Spleen (tissue), 11 donors: ENCODE results near the gene PDE4D. TPM values are rescaled to one million over a fixed set of nuclear protein-coding genes. Genes with fewer than 3 reads are reported as not detected.
A peak's percentile ranks its signal among the peaks of the same experiment; 100 is the strongest.

Experiments
- DNase-seq: peaks from one replicate; pipeline ENCODE4 v3.0.0-alpha.2; 2020
- H3K27ac ChIP-seq, 8 donors: fragments of 200-600 bp; sonication (generic) in 7 of 8; 1 replicate in 4 of 8; 2 replicates in 4 of 8; pipeline versions ENCODE4 v1.5.0 to v1.8.0; 2016 to 2021; ENCODE audit warnings: inconsistent platforms in 4 of 8, mild to moderate bottlenecking in 4 of 8, moderate library complexity in 1 of 8
- H3K27me3 ChIP-seq, 7 donors: fragments of 200-600 bp; sonication (generic) in 6 of 7; replicated peaks in 1 of 7; 1 replicate in 4 of 7; 2 replicates in 3 of 7; pipeline versions ENCODE4 v1.5.0 to v1.8.0; 2016 to 2021; ENCODE audit warnings: inconsistent platforms in 3 of 7, mild to moderate bottlenecking in 1 of 7
- H3K36me3 ChIP-seq, 6 donors: fragments of 200-600 bp; sonication (generic) in 5 of 6; 1 replicate in 4 of 6; 2 replicates in 2 of 6; pipeline versions ENCODE4 v1.5.0 to v1.8.0; 2016 to 2021; ENCODE audit warnings: inconsistent platforms in 2 of 6
- H3K4me1 ChIP-seq, 6 donors: fragments of 200-600 bp; sonication (generic) in 5 of 6; 1 replicate in 3 of 6; 2 replicates in 3 of 6; pipeline versions ENCODE4 v1.5.0 to v1.8.0; 2016 to 2021; ENCODE audit warnings: inconsistent platforms in 3 of 6
- H3K4me3 ChIP-seq, 8 donors: fragments of 200-600 bp; sonication (generic) in 7 of 8; 1 replicate in 4 of 8; 2 replicates in 4 of 8; pipeline versions ENCODE4 v1.5.0 to v1.8.0; 2016 to 2021; ENCODE audit warnings: inconsistent platforms in 4 of 8, mild to moderate bottlenecking in 4 of 8, moderate library complexity in 2 of 8
- H3K9me3 ChIP-seq, 8 donors: fragments of 200-600 bp; sonication (generic) in 7 of 8; 1 replicate in 4 of 8; 2 replicates in 4 of 8; pipeline versions ENCODE4 v1.5.0 to v1.8.0; 2016 to 2021; ENCODE audit warnings: inconsistent platforms in 4 of 8
- POLR2A ChIP-seq, 3 donors: fragments of 450-650 bp; IDR thresholded peaks; one replicate each; pipeline ENCODE4 v1.5.1; 2017; ENCODE audit warnings: antibody characterized with exemption in 3 of 3, mild to moderate bottlenecking in 1 of 3
- POLR2AphosphoS5 ChIP-seq, 3 donors: sonication (generic); formaldehyde crosslinking; IDR thresholded peaks; one replicate each; pipeline ENCODE4 v1.5.1; 2017; ENCODE audit warnings: antibody characterized with exemption in 3 of 3
- WGBS, 5 donors: extraction: QIAGEN DNeasy Blood & Tissue Kit in 3 of 5; methylation state at CpG; one replicate each; pipeline versions ENCODE4 v1.1.5 to v1.1.7; 2013 to 2018; 5-methylcytosine and 5-hydroxymethylcytosine counted together
- intact Hi-C: fragments of 100-400 bp; cut with DNase I; formaldehyde crosslinking; loops from one replicate; pipeline ENCODE4 v1.15.0; 2023; ENCODE audit warnings: low total_unique reads
- polyA plus RNA-seq, 3 donors: library from polyadenylated mRNA; stranded (reverse); fragments of 200-250 nt; gene quantifications; one replicate each; pipeline ENCODE4 v1.2.1, GENCODE V29; 2013
- total RNA-seq, 7 donors: library from RNA; depleted of rRNA in 3 of 7; stranded (reverse); fragments of >200 nt in 3 of 7; fragmentation: NEBNext Ultra II Directional in 4 of 7; extraction: Animal tissue kit (Norgen Biotek cat#: 25700) in 4 of 7; gene quantifications; one replicate each; pipeline versions ENCODE4 v1.1.0 to v1.2.1, GENCODE V29; 2016 to 2021
- TF ChIP-seq, protein P1 (sequence below), 11 experiments: fragments of 200-600 bp in 7 of 11; fragments of 450-650 bp in 4 of 11; sonication (generic) in 4 of 11; IDR thresholded peaks in 8 of 11; conservative IDR thresholded peaks in 3 of 11; 1 replicate in 7 of 11; 2 replicates in 4 of 11; pipeline versions ENCODE4 v1.4.0 to v1.8.0; 2016 to 2021; ENCODE audit warnings: antibody characterized with exemption in 11 of 11, inconsistent platforms in 4 of 11, mild to moderate bottlenecking in 1 of 11
- donor health status: healthy with polysubstance abuse.
- donor health status: DM: no; HTN: no; CAD: no; lungs with moderate emphysema.
- donor health status: DM: no; HTN: no; CAD: no.
- donor health status: Bipolar disorder and iron deficiency.
- donor health status: healthy.
- donor health status: DM: no; HTN: no; CAD: no.
- donor health status: DM: yes; HTN: yes; CAD: no.

PDE4D gene
- total and polyA plus RNA-seq, 10 donors, result 0.88 to 51.8 (median 18.2) TPM

- Histone ChIP-seq H3K4me3 (no peak overlapping the region), H3K36me3 (no peaks in the 10 kb centered on the region), H3K4me1 (peaks cover 0 to 15% (median 13%) of the 10 kb centered on the region in 6 donors), H3K27ac (no peak overlapping the region), H3K9me3 (no peaks in the 10 kb centered on the region), H3K27me3 (no peaks in the 10 kb centered on the region)
- TF ChIP-seq, protein P1, sequence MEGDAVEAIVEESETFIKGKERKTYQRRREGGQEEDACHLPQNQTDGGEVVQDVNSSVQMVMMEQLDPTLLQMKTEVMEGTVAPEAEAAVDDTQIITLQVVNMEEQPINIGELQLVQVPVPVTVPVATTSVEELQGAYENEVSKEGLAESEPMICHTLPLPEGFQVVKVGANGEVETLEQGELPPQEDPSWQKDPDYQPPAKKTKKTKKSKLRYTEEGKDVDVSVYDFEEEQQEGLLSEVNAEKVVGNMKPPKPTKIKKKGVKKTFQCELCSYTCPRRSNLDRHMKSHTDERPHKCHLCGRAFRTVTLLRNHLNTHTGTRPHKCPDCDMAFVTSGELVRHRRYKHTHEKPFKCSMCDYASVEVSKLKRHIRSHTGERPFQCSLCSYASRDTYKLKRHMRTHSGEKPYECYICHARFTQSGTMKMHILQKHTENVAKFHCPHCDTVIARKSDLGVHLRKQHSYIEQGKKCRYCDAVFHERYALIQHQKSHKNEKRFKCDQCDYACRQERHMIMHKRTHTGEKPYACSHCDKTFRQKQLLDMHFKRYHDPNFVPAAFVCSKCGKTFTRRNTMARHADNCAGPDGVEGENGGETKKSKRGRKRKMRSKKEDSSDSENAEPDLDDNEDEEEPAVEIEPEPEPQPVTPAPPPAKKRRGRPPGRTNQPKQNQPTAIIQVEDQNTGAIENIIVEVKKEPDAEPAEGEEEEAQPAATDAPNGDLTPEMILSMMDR (IDR thresholded peaks at IDR 0.05 in 8 of 11, conservative IDR thresholded peaks at IDR 0.05 in 3 of 11), result no peak
- intact Hi-C loops, result no loop called here
- no peak for DNase-seq
- 93 to 98% (median 95%) methylated on average over 2 of the region's 2 CpGs for WGBS, 5 donors
Observed at GRCh38 chr5:59600153-59600552, 293.4 kb downstream of the PDE4D start.

GRCh38 chr5:59599729-59600128, 293.8 kb downstream of the PDE4D start:
- intact Hi-C loops, result no loop called here
- Histone ChIP-seq H3K27ac (no peak overlapping the region), H3K4me3 (no peak overlapping the region), H3K4me1 (peaks cover 0 to 15% (median 13%) of the 10 kb centered on the region in 6 donors), H3K9me3 (no peaks in the 10 kb centered on the region), H3K36me3 (no peaks in the 10 kb centered on the region), H3K27me3 (no peaks in the 10 kb centered on the region)
- TF ChIP-seq POLR2A (IDR thresholded peaks at IDR 0.05) (no peak), POLR2AphosphoS5 (IDR thresholded peaks at IDR 0.05) (no peak)
- TF ChIP-seq, protein P1 (IDR thresholded peaks at IDR 0.05 in 8 of 11, conservative IDR thresholded peaks at IDR 0.05 in 3 of 11), result no peak
- WGBS, 5 donors, result 84 to 92% (median 88%) methylated on average over 2 of the region's 2 CpGs
- DNase-seq, result no peak

DNA sequence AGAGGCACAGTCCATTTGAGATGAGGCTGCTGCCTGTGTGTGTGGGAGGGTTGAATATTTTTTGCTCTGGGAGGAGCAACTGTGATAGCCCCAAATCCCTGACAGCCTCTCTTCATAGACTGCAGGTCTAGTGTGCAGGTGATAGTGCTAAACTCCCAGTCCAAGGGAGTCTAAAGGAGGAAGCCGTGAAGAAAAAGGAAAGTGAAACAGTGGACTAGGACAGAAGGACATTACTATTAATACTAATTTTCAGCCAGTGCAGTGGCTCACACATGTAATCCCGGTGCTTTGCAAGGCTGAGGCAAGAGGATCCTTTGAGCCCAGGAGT, 295.0 kb downstream of the PDE4D start:
- Histone ChIP-seq H3K9me3 (no peaks in the 10 kb centered on the region), H3K4me1 (peaks cover 0 to 15% (median 13%) of the 10 kb centered on the region in 6 donors), H3K36me3 (no peaks in the 10 kb centered on the region), H3K27me3 (no peaks in the 10 kb centered on the region), H3K27ac (peak overlapping the region in 4 of 8 donors; percentile 17 to 61 (median 20)), H3K4me3 (peak overlapping the region in 5 of 8 donors; percentile 17 to 58 (median 29))
- TF ChIP-seq, protein P1 (IDR thresholded peaks at IDR 0.05 in 8 of 11, conservative IDR thresholded peaks at IDR 0.05 in 3 of 11), result no peak
- TF ChIP-seq POLR2AphosphoS5 (IDR thresholded peaks at IDR 0.05), result no peak
- no peak for TF ChIP-seq POLR2A (IDR thresholded peaks at IDR 0.05)
- intact Hi-C loops, result no loop called here
- 7 to 20% (median 17%) methylated on average over 2 of the region's 2 CpGs for WGBS, 5 donors
- DNase-seq, result no peak

- TF ChIP-seq, protein P1 (IDR thresholded peaks at IDR 0.05 in 8 of 11, conservative IDR thresholded peaks at IDR 0.05 in 3 of 11), result no peak
- TF ChIP-seq POLR2A (IDR thresholded peaks at IDR 0.05), result no peak
- no peak for TF ChIP-seq POLR2AphosphoS5 (IDR thresholded peaks at IDR 0.05)
- intact Hi-C loops, result no loop called here
- Histone ChIP-seq H3K36me3 (no peaks in the 10 kb centered on the region), H3K27ac (peak overlapping the region in 4 of 8 donors; percentile 17 to 61 (median 20)), H3K9me3 (no peaks in the 10 kb centered on the region), H3K27me3 (no peaks in the 10 kb centered on the region), H3K4me1 (peaks cover 0 to 15% (median 13%) of the 10 kb centered on the region in 6 donors), H3K4me3 (peak overlapping the region in 5 of 8 donors; percentile 17 to 58 (median 29))
- DNase-seq, result no peak
- WGBS, 5 donors, result 49 to 57% (median 53%) methylated on average over 6 of the region's 6 CpGs
Observed at GRCh38 chr5:59597690-59598546, 295.6 kb downstream of the PDE4D start.
